CD14-positive monocyte (primary cell): Measurements from ENCODE around the gene SPPL2A. TPM values are rescaled to one million over a fixed set of nuclear protein-coding genes. Genes with fewer than 3 reads are reported as not detected.
"Not testable (repeated sequence)": the region's sequence is repeated elsewhere in the genome, so short reads cannot be mapped to it uniquely, and the experiment has no call there.

Source experiments
- DNase-seq, 3 donors: peaks; one replicate each; pipeline ENCODE4 v3.0.0-alpha.2; 2011 to 2022
- H2AFZ ChIP-seq: 2 replicates; pipeline ENCODE4 v1.6.0; 2012; ENCODE audit warnings: mild to moderate bottlenecking, low read depth, low read length, inconsistent platforms; ENCODE audit not compliant: insufficient read depth, poor library complexity, severe bottlenecking
- H3K27ac ChIP-seq, 2 donors: 1 replicate in 1 of 2; 2 replicates in 1 of 2; pipeline ENCODE4 v1.5.1; 2012 to 2013; ENCODE audit warnings: low read length in 2 of 2, control low read depth in 1 of 2, inconsistent platforms in 1 of 2, low read depth in 1 of 2, mild to moderate bottlenecking in 1 of 2
- H3K27me3 ChIP-seq, 2 donors: one replicate each; pipeline versions ENCODE4 v1.6.0 to v1.6.1; 2011 to 2013; ENCODE audit warnings: low read length in 2 of 2; ENCODE audit not compliant: control insufficient read depth in 2 of 2, insufficient read depth in 2 of 2
- H3K36me3 ChIP-seq, 2 donors: replicated peaks in 1 of 2; 1 replicate in 1 of 2; 2 replicates in 1 of 2; pipeline versions ENCODE4 v1.5.1 to v1.6.1; 2012 to 2013; ENCODE audit warnings: low read length in 2 of 2, control low read depth in 1 of 2, inconsistent platforms in 1 of 2, mild to moderate bottlenecking in 1 of 2; ENCODE audit not compliant: insufficient read depth in 2 of 2, control insufficient read depth in 1 of 2
- H3K4me1 ChIP-seq, 2 donors: 1 replicate in 1 of 2; 2 replicates in 1 of 2; pipeline versions ENCODE4 v1.5.1 to v1.6.1; 2012 to 2013; ENCODE audit warnings: low read length in 2 of 2, control low read depth in 1 of 2, inconsistent platforms in 1 of 2, mild to moderate bottlenecking in 1 of 2, moderate library complexity in 1 of 2; ENCODE audit not compliant: insufficient read depth in 2 of 2, control insufficient read depth in 1 of 2
- H3K4me2 ChIP-seq: replicated peaks from 2 replicates; pipeline ENCODE3; 2012; ENCODE audit warnings: low read length, moderate library complexity, mild to moderate bottlenecking; ENCODE audit not compliant: poor library complexity, severe bottlenecking; ENCODE audit errors: extremely low read depth
- H3K4me3 ChIP-seq, 3 experiments: fragments of 200-600 bp in 1 of 3; sonication (generic) in 1 of 3; replicated peaks in 1 of 3; 1 replicate in 2 of 3; 2 replicates in 1 of 3; pipeline ENCODE4 v1.5.1; 2011 to 2013; ENCODE audit warnings: low read length in 3 of 3, mild to moderate bottlenecking in 3 of 3, control low read depth in 2 of 3, low read depth in 2 of 3, inconsistent platforms in 1 of 3, moderate library complexity in 1 of 3
- H3K79me2 ChIP-seq: 2 replicates; pipeline ENCODE4 v1.6.0; 2012; ENCODE audit warnings: mild to moderate bottlenecking, control low read depth, inconsistent platforms, low read length, moderate library complexity; ENCODE audit not compliant: insufficient read depth
- H3K9ac ChIP-seq: 2 replicates; pipeline ENCODE4 v1.6.0; 2017; ENCODE audit warnings: low read length, mild to moderate bottlenecking; ENCODE audit not compliant: insufficient read depth, poor library complexity, severe bottlenecking
- H3K9me3 ChIP-seq, 2 donors: replicated peaks in 1 of 2; 1 replicate in 1 of 2; 2 replicates in 1 of 2; pipeline versions ENCODE4 v1.5.1 to v1.6.1; 2012 to 2013; ENCODE audit warnings: low read length in 2 of 2, control low read depth in 1 of 2; ENCODE audit not compliant: control insufficient read depth in 1 of 2, insufficient read depth in 1 of 2
- H4K20me1 ChIP-seq: 2 replicates; pipeline ENCODE4 v1.6.0; 2012; ENCODE audit warnings: mild to moderate bottlenecking, low read length, control low read depth, moderate library complexity; ENCODE audit not compliant: insufficient read depth
- H3K27ac Mint-ChIP-seq, 7 donors: one replicate each; pipeline ENCODE4 v1.8.0; 2020; ENCODE audit warnings: mild to moderate bottlenecking in 7 of 7, mixed read lengths in 7 of 7, moderate library complexity in 6 of 7, inconsistent platforms in 2 of 7
- H3K27me3 Mint-ChIP-seq, 3 donors: one replicate each; pipeline ENCODE4 v1.8.0; 2021 to 2022; ENCODE audit warnings: low read depth in 3 of 3, mild to moderate bottlenecking in 3 of 3, mixed read lengths in 3 of 3, moderate library complexity in 3 of 3, inconsistent platforms in 1 of 3
- H3K36me3 Mint-ChIP-seq, 2 donors: one replicate each; pipeline ENCODE4 v1.8.0; 2020; ENCODE audit warnings: mixed read lengths in 2 of 2, inconsistent platforms in 1 of 2, mild to moderate bottlenecking in 1 of 2
- H3K4me1 Mint-ChIP-seq: one replicate; pipeline ENCODE4 v1.8.0; 2020; ENCODE audit warnings: mild to moderate bottlenecking, mixed read lengths
- H3K4me3 Mint-ChIP-seq, 2 donors: one replicate each; pipeline ENCODE4 v1.8.0; 2020; ENCODE audit warnings: mild to moderate bottlenecking in 2 of 2, mixed read lengths in 2 of 2, moderate library complexity in 1 of 2
- H3K9me3 Mint-ChIP-seq, 7 donors: one replicate each; pipeline ENCODE4 v1.8.0; 2020 to 2022; ENCODE audit warnings: mixed read lengths in 7 of 7, mild to moderate bottlenecking in 6 of 7, moderate library complexity in 6 of 7, inconsistent platforms in 2 of 7
- CTCF ChIP-seq: fragments of 200-600 bp; IDR thresholded peaks from one replicate; pipeline ENCODE4 v1.8.0; 2022; ENCODE audit warnings: antibody characterized with exemption, mild to moderate bottlenecking
- WGBS: methylation state at CpG from one replicate; pipeline ENCODE4 v1.1.5; 2013; ENCODE audit warnings: missing lambda C conversion rate; ENCODE audit not compliant: insufficient coverage; 5-methylcytosine and 5-hydroxymethylcytosine counted together
- intact Hi-C, 2 donors: fragments of 100-400 bp; cut with micrococcal nuclease; formaldehyde crosslinking; loops; one replicate each; pipeline versions ENCODE4 v1.15.0 to v1.15.1; 2023
- polyA plus RNA-seq, 3 donors: library from polyadenylated mRNA; depleted of rRNA in 1 of 3; unstranded in 2 of 3; stranded (reverse) in 1 of 3; fragments of 300-500 nt in 2 of 3; fragments of >200 nt in 1 of 3; fragmentation: Illumina TruSeq in 2 of 3; gene quantifications; 1 replicate in 2 of 3; 2 replicates in 1 of 3; pipeline ENCODE4 v1.2.3, GENCODE V29; 2012 to 2021

The SPPL2A gene
- polyA plus RNA-seq, 3 donors = 111 to 204 (median 190) TPM

- Histone ChIP-seq H2AFZ (no peak overlapping the region), H3K79me2 (no peaks in the 10 kb centered on the region), H3K4me3 (no peak overlapping the region), H3K36me3 (peaks cover 0 to 23% of the 10 kb centered on the region in 2 donors), H4K20me1 (no peaks in the 10 kb centered on the region), H3K27ac (no peak overlapping the region), H3K9ac (no peak overlapping the region), H3K9me3 (no peaks in the 10 kb centered on the region), H3K4me2 (no peak overlapping the region), H3K4me1 (no peaks in the 10 kb centered on the region), H3K27me3 (no peaks in the 10 kb centered on the region)
- Mint-ChIP-seq H3K4me3 (no peak overlapping the region), H3K9me3 (no peaks in the 10 kb centered on the region), H3K36me3 (peaks cover 14 to 23% of the 10 kb centered on the region in 2 donors), H3K4me1 (no peaks in the 10 kb centered on the region), H3K27me3 (peaks cover 0 to 3% (median 0%) of the 10 kb centered on the region in 3 donors), H3K27ac (no peak overlapping the region)
- TF ChIP-seq CTCF = no peak
- DNase-seq = no peak
- WGBS = no CpG with 5 or more reads among the region's 8 CpGs
- intact Hi-C loops = no loop called here
These were observed 67.4 kb downstream of the SPPL2A start for GRCh38 chr15:50698101-50698500.

GRCh38 chr15:50697109-50697797 lies 68.3 kb downstream of the SPPL2A start:
- WGBS = 88% methylated on average over 2 of the region's 4 CpGs
- intact Hi-C loops = no loop called here
- Histone ChIP-seq H3K27me3 (no peaks in the 10 kb centered on the region), H3K36me3 (peaks cover 0 to 15% of the 10 kb centered on the region in 2 donors), H3K4me2 (no peak overlapping the region), H4K20me1 (no peaks in the 10 kb centered on the region), H2AFZ (no peak overlapping the region), H3K9ac (no peak overlapping the region), H3K4me1 (no peaks in the 10 kb centered on the region), H3K9me3 (no peaks in the 10 kb centered on the region), H3K4me3 (no peak overlapping the region), H3K79me2 (no peaks in the 10 kb centered on the region), H3K27ac (no peak overlapping the region)
- Mint-ChIP-seq H3K27ac (peak overlapping the region in 1 of 7 donors; percentile 15), H3K27me3 (peaks cover 0 to 3% (median 0%) of the 10 kb centered on the region in 3 donors), H3K36me3 (peaks cover 12 to 23% of the 10 kb centered on the region in 2 donors), H3K4me1 (no peaks in the 10 kb centered on the region), H3K9me3 (no peaks in the 10 kb centered on the region), H3K4me3 (no peak overlapping the region)
- no peak for TF ChIP-seq CTCF
- no peak for DNase-seq

- H3K4me3 ChIP-seq, H3K27ac ChIP-seq, H3K4me3 Mint-ChIP-seq, H3K36me3 Mint-ChIP-seq, H3K27ac Mint-ChIP-seq, H4K20me1 ChIP-seq, H3K9ac ChIP-seq, H2AFZ ChIP-seq, H3K4me1 ChIP-seq, intact Hi-C loops, H3K9me3 Mint-ChIP-seq, H3K4me1 Mint-ChIP-seq, H3K36me3 ChIP-seq, H3K79me2 ChIP-seq, H3K27me3 Mint-ChIP-seq, H3K4me2 ChIP-seq, H3K9me3 ChIP-seq, DNase-seq, H3K27me3 ChIP-seq: not testable (repeated sequence)
- WGBS = 85% methylated on average over 2 of the region's 9 CpGs
These were observed 70.8 kb downstream of the SPPL2A start for GRCh38 chr15:50694634-50695165.
